ENCODE data around the gene MTX1.
"Not testable (repeated sequence)": the region's sequence is repeated elsewhere in the genome, so short reads cannot be mapped to it uniquely, and the experiment has no call there.

Gene MTX1

GRCh38 chr1:155167166-155168104 lies 41.1 kb upstream of the MTX1 start:
- TF ChIP-seq CTCF (IDR thresholded peaks at IDR 0.05; ENCODE audit: low read length, missing control alignments): peak; percentile 93
- DNase-seq (ENCODE audit: low read depth): peak; percentile 90
- H3K4me3 ChIP-seq (replicated peaks; ENCODE audit: low read depth, low read length): no peak overlapping the region

GRCh38 chr1:155168105-155168445 lies 40.4 kb upstream of the MTX1 start:
- H3K4me3 ChIP-seq (replicated peaks; ENCODE audit: low read depth, low read length); DNase-seq (ENCODE audit: low read depth): not testable (repeated sequence)

- no peak overlapping the region for H3K4me3 ChIP-seq (replicated peaks; ENCODE audit: low read depth, low read length)
- no peak for TF ChIP-seq CTCF (IDR thresholded peaks at IDR 0.05; ENCODE audit: low read length, missing control alignments)
- no peak for DNase-seq (ENCODE audit: low read depth)
Measured at GRCh38 chr1:155168456-155169210, 39.9 kb upstream of the MTX1 start.

GRCh38 chr1:155169541-155169940 lies 39.0 kb upstream of the MTX1 start:
- no peak overlapping the region for H3K4me3 ChIP-seq (replicated peaks; ENCODE audit: low read depth, low read length)
- no peak for TF ChIP-seq CTCF (IDR thresholded peaks at IDR 0.05; ENCODE audit: low read length, missing control alignments)
- no peak for DNase-seq (ENCODE audit: low read depth)

GRCh38 chr1:155170101-155170785 lies 38.3 kb upstream of the MTX1 start:
- no peak for DNase-seq (ENCODE audit: low read depth)
- H3K4me3 ChIP-seq (replicated peaks; ENCODE audit: low read depth, low read length): no peak overlapping the region
- TF ChIP-seq CTCF (IDR thresholded peaks at IDR 0.05; ENCODE audit: low read length, missing control alignments): no peak

- no peak overlapping the region for H3K4me3 ChIP-seq (replicated peaks; ENCODE audit: low read depth, low read length)
- no peak for DNase-seq (ENCODE audit: low read depth)
- no peak for TF ChIP-seq CTCF (IDR thresholded peaks at IDR 0.05; ENCODE audit: low read length, missing control alignments)
Measured at GRCh38 chr1:155170806-155171205, 37.7 kb upstream of the MTX1 start.
